HL-60/S4 treated with phorbol 12-myristate 13-acetate at 8.2 ng/mL for 4 days and 3 days (cell line): Measurements from ENCODE around the gene DFFB.

ENCODE experiments used
- in situ Hi-C: fragments of 300-500 bp; cut with MboI; formaldehyde crosslinking; loops from 2 replicates; pipeline ENCODE4 v1.15.0; 2022; ENCODE audit warnings: low sequenced_read_pairs

The DFFB gene

GRCh38 chr1:3894626-3895278 lies 37.5 kb downstream of the DFFB start:
- in situ Hi-C loops, result no loop called here

- in situ Hi-C loops, result no loop called here
These were observed 38.1 kb downstream of the DFFB start for GRCh38 chr1:3895279-3895950.

GRCh38 chr1:3895951-3896325 lies 38.7 kb downstream of the DFFB start:
- in situ Hi-C loops, result no loop called here

GRCh38 chr1:3896396-3897000 lies 39.2 kb downstream of the DFFB start:
- in situ Hi-C loops, result no loop called here

- in situ Hi-C loops, result no loop called here
These were observed 41.1 kb downstream of the DFFB start for GRCh38 chr1:3898475-3898735.

GRCh38 chr1:3898994-3899753 lies 41.9 kb downstream of the DFFB start:
- in situ Hi-C loops, result no loop called here

GRCh38 chr1:3899754-3900149 lies 42.5 kb downstream of the DFFB start:
- in situ Hi-C loops, result no loop called here

GRCh38 chr1:3900150-3900968 lies 43.1 kb downstream of the DFFB start, which contains the start of gene C1orf174:
Gene C1orf174 (minus strand): TSS chr1:3900272. CDS start chr1:3900186, 86 bp downstream.
- in situ Hi-C loops, result no loop called here

GRCh38 chr1:3900969-3901529 lies 43.8 kb downstream of the DFFB start:
- in situ Hi-C loops, result no loop called here

- in situ Hi-C loops, result no loop called here
These were observed 44.8 kb downstream of the DFFB start for GRCh38 chr1:3902111-3902511.

- in situ Hi-C loops, result no loop called here
These were observed 45.4 kb downstream of the DFFB start for GRCh38 chr1:3902571-3903091.

- in situ Hi-C loops, result no loop called here
These were observed 46.1 kb downstream of the DFFB start for GRCh38 chr1:3903141-3904005.

- in situ Hi-C loops, result no loop called here
These were observed 46.9 kb downstream of the DFFB start for GRCh38 chr1:3904006-3904842.

GRCh38 chr1:3904843-3905185 lies 47.5 kb downstream of the DFFB start:
- in situ Hi-C loops, result no loop called here

- in situ Hi-C loops, result no loop called here
These were observed 48.1 kb downstream of the DFFB start for GRCh38 chr1:3905266-3905952.

- in situ Hi-C loops, result no loop called here
These were observed 48.8 kb downstream of the DFFB start for GRCh38 chr1:3905953-3906671.

GRCh38 chr1:3906672-3907020 lies 49.4 kb downstream of the DFFB start:
- in situ Hi-C loops, result no loop called here
